Erythroblast (primary cell): Measurements from ENCODE around the gene LTC4S.

Experiments
- GATA1 ChIP-seq: IDR thresholded peaks from 2 replicates; pipeline ENCODE4 v1.6.1; 2011; ENCODE audit warnings: low read depth, mild to moderate bottlenecking, control low read depth, low read length, moderate library complexity
- POLR2A ChIP-seq: IDR thresholded peaks from 2 replicates; pipeline ENCODE4 v1.6.1; 2011; ENCODE audit warnings: mild to moderate bottlenecking, low read length

- TF ChIP-seq POLR2A = no peak
- TF ChIP-seq GATA1 = no peak
Observed at GRCh38 chr5:179800071-179800695, 6.4 kb downstream of the LTC4S start.
